Stimulated activated naive B cell treated with anti-CD40 and anti-IgM and Interleukin-4, amounts not matched to agents 10 μg/mL and 1 μg/mL and 100 μg/mL, for 72 hours (primary cell): ENCODE results near the gene BCO2.

Experiments
- ATAC-seq, 2 donors: fragments of 150-1000 bp; cut with Tn5 transposase; replicated peaks; 2 replicates each; pipeline ENCODE4 v1.10.0; 2021; ENCODE audit warnings: moderate library complexity in 1 of 2
- DNase-seq: peaks from one replicate; pipeline ENCODE4 v3.0.0; 2021
- H3K27ac Mint-ChIP-seq: one replicate; pipeline ENCODE4 v1.8.0; 2022; ENCODE audit warnings: mild to moderate bottlenecking, mixed read lengths
- H3K27me3 Mint-ChIP-seq, 2 donors: one replicate each; pipeline ENCODE4 v1.8.0; 2022; ENCODE audit warnings: mixed read lengths in 2 of 2
- H3K36me3 Mint-ChIP-seq, 2 donors: one replicate each; pipeline ENCODE4 v1.8.0; 2022; ENCODE audit warnings: mixed read lengths in 2 of 2, mild to moderate bottlenecking in 1 of 2
- H3K4me1 Mint-ChIP-seq, 2 donors: one replicate each; pipeline ENCODE4 v1.8.0; 2022; ENCODE audit warnings: mixed read lengths in 2 of 2, mild to moderate bottlenecking in 1 of 2
- H3K4me3 Mint-ChIP-seq, 2 donors: one replicate each; pipeline ENCODE4 v1.8.0; 2022; ENCODE audit warnings: mild to moderate bottlenecking in 2 of 2, mixed read lengths in 2 of 2, moderate library complexity in 1 of 2
- H3K9me3 Mint-ChIP-seq, 2 donors: one replicate each; pipeline ENCODE4 v1.8.0; 2022; ENCODE audit warnings: mixed read lengths in 2 of 2, mild to moderate bottlenecking in 1 of 2

The BCO2 gene

GRCh38 chr11:112213753-112214152 lies 38.4 kb downstream of the BCO2 start:
- Mint-ChIP-seq H3K9me3 (no peaks in the 10 kb centered on the region), H3K4me3 (no peak overlapping the region), H3K36me3 (peaks cover 0 to 1% of the 10 kb centered on the region in 2 donors), H3K27me3 (no peaks in the 10 kb centered on the region), H3K4me1 (no peaks in the 10 kb centered on the region), H3K27ac (no peak overlapping the region)
- DNase-seq (no peak), ATAC-seq (no peak)

- no peak overlapping the region for H3K27ac Mint-ChIP-seq
- H3K4me1 Mint-ChIP-seq, result peaks cover 5 to 6% of the 10 kb centered on the region in 2 donors
- no peaks in the 10 kb centered on the region for H3K9me3 Mint-ChIP-seq
- peaks cover 0 to 1% of the 10 kb centered on the region in 2 donors for H3K36me3 Mint-ChIP-seq
- H3K27me3 Mint-ChIP-seq, result no peaks in the 10 kb centered on the region
- H3K4me3 Mint-ChIP-seq, result no peak overlapping the region
- ATAC-seq (no peak), DNase-seq (no peak)
These were observed 40.3 kb downstream of the BCO2 start for GRCh38 chr11:112215621-112216020.

GRCh38 chr11:112216561-112217105 lies 41.3 kb downstream of the BCO2 start:
- H3K36me3 Mint-ChIP-seq, result peaks cover 0 to 1% of the 10 kb centered on the region in 2 donors
- H3K9me3 Mint-ChIP-seq, result no peaks in the 10 kb centered on the region
- peaks cover 5 to 6% of the 10 kb centered on the region in 2 donors for H3K4me1 Mint-ChIP-seq
- no peak overlapping the region for H3K27ac Mint-ChIP-seq
- no peak overlapping the region for H3K4me3 Mint-ChIP-seq
- DNase-seq (no peak), ATAC-seq (no peak)
- no peaks in the 10 kb centered on the region for H3K27me3 Mint-ChIP-seq

GRCh38 chr11:112219476-112220232 lies 44.3 kb downstream of the BCO2 start:
- peak; percentile 98 to 100 for ATAC-seq
- Mint-ChIP-seq H3K36me3 (no peaks in the 10 kb centered on the region), H3K27me3 (no peaks in the 10 kb centered on the region), H3K4me1 (peaks cover 5 to 6% of the 10 kb centered on the region in 2 donors), H3K9me3 (no peaks in the 10 kb centered on the region), H3K4me3 (no peak overlapping the region), H3K27ac (no peak overlapping the region)
- DNase-seq, result peak; percentile 32

GRCh38 chr11:112221274-112221835 lies 46.0 kb downstream of the BCO2 start:
- no peak for DNase-seq
- Mint-ChIP-seq H3K4me1 (peaks cover 5 to 6% of the 10 kb centered on the region in 2 donors), H3K9me3 (no peaks in the 10 kb centered on the region), H3K27me3 (no peaks in the 10 kb centered on the region), H3K36me3 (no peaks in the 10 kb centered on the region), H3K27ac (no peak overlapping the region), H3K4me3 (no peak overlapping the region)
- no peak for ATAC-seq

GRCh38 chr11:112222303-112222702 lies 47.0 kb downstream of the BCO2 start:
- ATAC-seq (no peak), DNase-seq (no peak)
- H3K36me3 Mint-ChIP-seq, result no peaks in the 10 kb centered on the region
- H3K27me3 Mint-ChIP-seq, result no peaks in the 10 kb centered on the region
- H3K9me3 Mint-ChIP-seq, result no peaks in the 10 kb centered on the region
- H3K4me3 Mint-ChIP-seq, result no peak overlapping the region
- no peak overlapping the region for H3K27ac Mint-ChIP-seq
- H3K4me1 Mint-ChIP-seq, result peaks cover 10% of the 10 kb centered on the region in 2 donors

- no peak overlapping the region for H3K4me3 Mint-ChIP-seq
- H3K27ac Mint-ChIP-seq, result peak overlapping the region; percentile 22
- no peaks in the 10 kb centered on the region for H3K27me3 Mint-ChIP-seq
- H3K36me3 Mint-ChIP-seq, result peaks cover under 1 to 2% of the 10 kb centered on the region in 2 donors
- peaks cover 14 to 18% of the 10 kb centered on the region in 2 donors for H3K4me1 Mint-ChIP-seq
- H3K9me3 Mint-ChIP-seq, result no peaks in the 10 kb centered on the region
- no peak for DNase-seq
- no peak for ATAC-seq
These were observed 47.8 kb downstream of the BCO2 start for GRCh38 chr11:112223121-112223520.

GRCh38 chr11:112223754-112224532 lies 48.6 kb downstream of the BCO2 start:
- H3K4me3 Mint-ChIP-seq, result no peak overlapping the region

GRCh38 chr11:112225753-112226061 lies 50.4 kb downstream of the BCO2 start:
- peak overlapping the region; percentile 95 to 98 for H3K4me3 Mint-ChIP-seq
- DNase-seq (no peak), ATAC-seq (no peak)
- peak overlapping the region; percentile 99 for H3K27ac Mint-ChIP-seq
- H3K9me3 Mint-ChIP-seq, result no peaks in the 10 kb centered on the region
- H3K27me3 Mint-ChIP-seq, result no peaks in the 10 kb centered on the region
- peaks cover 11 to 20% of the 10 kb centered on the region in 2 donors for H3K4me1 Mint-ChIP-seq
- peaks cover 6 to 19% of the 10 kb centered on the region in 2 donors for H3K36me3 Mint-ChIP-seq

More at GRCh38 chr11:112223754-112224532, 48.6 kb downstream of the BCO2 start:
- peaks cover 6 to 10% of the 10 kb centered on the region in 2 donors for H3K36me3 Mint-ChIP-seq
- ATAC-seq, result no peak
- DNase-seq, result no peak
- no peaks in the 10 kb centered on the region for H3K9me3 Mint-ChIP-seq
- H3K27me3 Mint-ChIP-seq, result no peaks in the 10 kb centered on the region
- H3K4me1 Mint-ChIP-seq, result peaks cover 15 to 24% of the 10 kb centered on the region in 2 donors
- H3K27ac Mint-ChIP-seq, result no peak overlapping the region

- H3K4me3 Mint-ChIP-seq, result peak within 1 kb of the TSS; percentile 95 to 98
- H3K4me1 Mint-ChIP-seq, result peaks cover 11 to 24% of the 10 kb centered on the region in 2 donors
- H3K9me3 Mint-ChIP-seq, result no peaks in the 10 kb centered on the region
These were observed 50.9 kb downstream of the BCO2 start, which contains the start of gene PTS for GRCh38 chr11:112226062-112226830. Gene PTS, plus strand, starts transcription at chr11:112226428. Its CDS starts 16 bp downstream, at chr11:112226444.

GRCh38 chr11:112226831-112227401 lies 51.6 kb downstream of the BCO2 start:
- Mint-ChIP-seq H3K4me1 (peaks cover 12 to 24% of the 10 kb centered on the region in 2 donors), H3K27me3 (no peaks in the 10 kb centered on the region), H3K4me3 (peak overlapping the region; percentile 95 to 98), H3K27ac (peak overlapping the region; percentile 99), H3K9me3 (no peaks in the 10 kb centered on the region), H3K36me3 (peaks cover 10 to 27% of the 10 kb centered on the region in 2 donors)
- DNase-seq, result no peak
- ATAC-seq, result peak; percentile 73 to 76

More at GRCh38 chr11:112226062-112226830, 50.9 kb downstream of the BCO2 start, which contains the start of gene PTS:
- ATAC-seq (peak; percentile 95), DNase-seq (peak; percentile 85)
- Mint-ChIP-seq H3K36me3 (peaks cover 10 to 25% of the 10 kb centered on the region in 2 donors), H3K27ac (peak within 1 kb of the TSS; percentile 99), H3K27me3 (no peaks in the 10 kb centered on the region)

- no peak for DNase-seq
- H3K9me3 Mint-ChIP-seq, result no peaks in the 10 kb centered on the region
- H3K27me3 Mint-ChIP-seq, result no peaks in the 10 kb centered on the region
- peaks cover 12 to 24% of the 10 kb centered on the region in 2 donors for H3K4me1 Mint-ChIP-seq
- H3K27ac Mint-ChIP-seq, result peak overlapping the region; percentile 99
- peak overlapping the region; percentile 95 to 98 for H3K4me3 Mint-ChIP-seq
- H3K36me3 Mint-ChIP-seq, result peaks cover 11 to 29% of the 10 kb centered on the region in 2 donors
- ATAC-seq, result no peak
These were observed 52.2 kb downstream of the BCO2 start for GRCh38 chr11:112227471-112227870.

- DNase-seq (no peak), ATAC-seq (no peak)
- peaks cover 12 to 24% of the 10 kb centered on the region in 2 donors for H3K4me1 Mint-ChIP-seq
- peaks cover 11 to 29% of the 10 kb centered on the region in 2 donors for H3K36me3 Mint-ChIP-seq
- no peaks in the 10 kb centered on the region for H3K9me3 Mint-ChIP-seq
- no peaks in the 10 kb centered on the region for H3K27me3 Mint-ChIP-seq
- no peak overlapping the region for H3K4me3 Mint-ChIP-seq
- no peak overlapping the region for H3K27ac Mint-ChIP-seq
These were observed 53.4 kb downstream of the BCO2 start for GRCh38 chr11:112228706-112229105.
